ENCODE results near the gene NRARP. TPM values are rescaled to one million over a fixed set of nuclear protein-coding genes. Genes with fewer than 3 reads are reported as not detected.
A peak's percentile ranks its signal among the peaks of the same experiment; 100 is the strongest.

NRARP gene
- total RNA-seq, 2 experiments from 2014 or later: 6.9 to 8.9 TPM

- BruUV-seq (replicated peaks): no TSS peak
- Histone ChIP-seq H3K79me2 (ENCODE audit: insufficient read depth, low read depth, low read length) (peaks cover 9% of the 10 kb centered on the region), H3K4me1 (ENCODE audit: insufficient read depth, low read length, poor library complexity, severe bottlenecking) (peaks cover 42% of the 10 kb centered on the region), H3K9me3 (ENCODE audit: low read length) (no peaks in the 10 kb centered on the region), H3K4me2 (ENCODE audit: low read length) (peak within 1 kb of the TSS; percentile 94; the same call in 1 of the 2 replicates), H3K27ac (ENCODE audit: low read depth, low read length, poor library complexity, severe bottlenecking) (no peak within 1 kb of the TSS), H3K4me3 (ENCODE audit: low read depth, low read length, poor library complexity, severe bottlenecking) (no peak within 1 kb of the TSS), H3K9me2 (ENCODE audit: insufficient read depth, low read length) (no peaks in the 10 kb centered on the region), H2AFZ (ENCODE audit: low read length) (no peak within 1 kb of the TSS), H3K36me3 (ENCODE audit: insufficient read depth, low read length) (peaks cover 8% of the 10 kb centered on the region; the same call in 1 of the 2 replicates), H4K20me1 (ENCODE audit: insufficient read depth, low read length) (peaks cover 4% of the 10 kb centered on the region; the same call in 1 of the 2 replicates)
- POLR2A ChIA-PET: no interaction called here
- CTCF ChIA-PET (ENCODE audit: unreplicated experiment): no interaction called here
- intact Hi-C loops (cut with micrococcal nuclease; ENCODE audit: unreplicated experiment): no loop called here
- TF ChIP-seq EZH2phosphoT487 (IDR thresholded peaks at IDR 0.05; ENCODE audit: borderline replicate concordance, low read depth, low read length) (no peak), CTCF (conservative IDR thresholded peaks at IDR 0.05; ENCODE audit: low read length) (no peak)
- DNase-seq (ENCODE audit: low spot score): no peak
These were observed 50.9 kb downstream of the NRARP start, which contains the start of gene STPG3 for GRCh38 chr9:137251194-137251461. Gene STPG3, plus strand, starts transcription at chr9:137251286. Its CDS starts 1 bp downstream, at chr9:137251287.

GRCh38 chr9:137250329-137251193 is 51.5 kb downstream of the NRARP start:
- CTCF ChIA-PET (ENCODE audit: unreplicated experiment): no interaction called here
- BruUV-seq (replicated peaks): no TSS peak

More at GRCh38 chr9:137250329-137251193, 51.5 kb downstream of the NRARP start:
- H3K9me3 ChIP-seq (ENCODE audit: low read length): no peaks in the 10 kb centered on the region
- no peaks in the 10 kb centered on the region for H3K9me2 ChIP-seq (ENCODE audit: insufficient read depth, low read length)
- peaks cover 42% of the 10 kb centered on the region for H3K4me1 ChIP-seq (ENCODE audit: insufficient read depth, low read length, poor library complexity, severe bottlenecking)
- H2AFZ ChIP-seq (ENCODE audit: low read length): no peak overlapping the region
- H4K20me1 ChIP-seq (ENCODE audit: insufficient read depth, low read length): no peaks in the 10 kb centered on the region
- no peak for DNase-seq (ENCODE audit: low spot score)
- 0 out of 2 replicates have a peak, but pooled peaks cover 2% of the 10 kb centered on the region for H3K36me3 ChIP-seq (ENCODE audit: insufficient read depth, low read length)
- peaks cover 3% of the 10 kb centered on the region; the same call in 1 of the 2 replicates for H3K79me2 ChIP-seq (ENCODE audit: insufficient read depth, low read depth, low read length)
- TF ChIP-seq CTCF (conservative IDR thresholded peaks at IDR 0.05; ENCODE audit: low read length): no peak
- TF ChIP-seq EZH2phosphoT487 (IDR thresholded peaks at IDR 0.05; ENCODE audit: borderline replicate concordance, low read depth, low read length): no peak
- intact Hi-C loops (cut with micrococcal nuclease; ENCODE audit: unreplicated experiment): no loop called here
- H3K27ac ChIP-seq (ENCODE audit: low read depth, low read length, poor library complexity, severe bottlenecking): no peak overlapping the region
- POLR2A ChIA-PET: no interaction called here
- no peak overlapping the region for H3K4me2 ChIP-seq (ENCODE audit: low read length)
- H3K4me3 ChIP-seq (ENCODE audit: low read depth, low read length, poor library complexity, severe bottlenecking): no peak overlapping the region

Other genes starting within 250 kb of the NRARP start
- 0.16 TPM in 1 of 2 replicates, not detected in the other for gene ENTPD2, start 248.2 kb downstream of the NRARP start, total RNA-seq (2014; rRNA removed; shearing (Covaris generic))
- not detected in 2 replicates for gene ENTPD2, start 248.2 kb downstream of the NRARP start, total RNA-seq (2022)
- gene SAPCD2, start 231.7 kb downstream of the NRARP start, total RNA-seq (2014; rRNA removed; shearing (Covaris generic)): 65.9 and 74.0 TPM in 2 replicates
- gene SAPCD2, start 231.7 kb downstream of the NRARP start, total RNA-seq (2022): 51.4 and 57.2 TPM in 2 replicates
- 5.3 and 5.7 TPM in 2 replicates for gene UAP1L1, start 224.8 kb downstream of the NRARP start, total RNA-seq (2014; rRNA removed; shearing (Covaris generic))
- 12.3 and 16.7 TPM in 2 replicates for gene UAP1L1, start 224.8 kb downstream of the NRARP start, total RNA-seq (2022)
- 22.5 and 32.7 TPM in 2 replicates for gene MAN1B1, start 215.3 kb downstream of the NRARP start, total RNA-seq (2014; rRNA removed; shearing (Covaris generic))
- gene MAN1B1, start 215.3 kb downstream of the NRARP start, total RNA-seq (2022): 38.8 and 43.4 TPM in 2 replicates
- gene DPP7, start 187.5 kb downstream of the NRARP start, total RNA-seq (2014; rRNA removed; shearing (Covaris generic)): 173 and 182 TPM in 2 replicates
- gene DPP7, start 187.5 kb downstream of the NRARP start, total RNA-seq (2022): 154 TPM in 2 replicates
- gene GRIN1, start 163.1 kb downstream of the NRARP start, total RNA-seq (2014; rRNA removed; shearing (Covaris generic)): 0.06 TPM in 1 of 2 replicates, not detected in the other
- 0.15 and 0.55 TPM in 2 replicates for gene GRIN1, start 163.1 kb downstream of the NRARP start, total RNA-seq (2022)
- 0.21 TPM in 1 of 2 replicates, not detected in the other for gene LRRC26, start 132.2 kb downstream of the NRARP start, total RNA-seq (2014; rRNA removed; shearing (Covaris generic))
- not detected in 2 replicates for gene LRRC26, start 132.2 kb downstream of the NRARP start, total RNA-seq (2022)
- gene TMEM210, start 130.2 kb downstream of the NRARP start, total RNA-seq (2014; rRNA removed; shearing (Covaris generic)): not detected in 2 replicates
- not detected in 2 replicates for gene TMEM210, start 130.2 kb downstream of the NRARP start, total RNA-seq (2022)
- gene ANAPC2, start 113.7 kb downstream of the NRARP start, total RNA-seq (2014; rRNA removed; shearing (Covaris generic)): 34.8 and 38.6 TPM in 2 replicates
- 89.6 and 90.4 TPM in 2 replicates for gene ANAPC2, start 113.7 kb downstream of the NRARP start, total RNA-seq (2022)
- gene SSNA1, start 113.6 kb downstream of the NRARP start, total RNA-seq (2014; rRNA removed; shearing (Covaris generic)): 111 and 130 TPM in 2 replicates
- gene SSNA1, start 113.6 kb downstream of the NRARP start, total RNA-seq (2022): 71.0 and 75.1 TPM in 2 replicates
- 9.0 and 10.3 TPM in 2 replicates for gene TPRN, start 101.5 kb downstream of the NRARP start, total RNA-seq (2014; rRNA removed; shearing (Covaris generic))
- gene TPRN, start 101.5 kb downstream of the NRARP start, total RNA-seq (2022): 15.3 and 15.9 TPM in 2 replicates
- 55.1 and 58.2 TPM in 2 replicates for gene TMEM203, start 96.6 kb downstream of the NRARP start, total RNA-seq (2014; rRNA removed; shearing (Covaris generic))
- 39.0 and 42.9 TPM in 2 replicates for gene TMEM203, start 96.6 kb downstream of the NRARP start, total RNA-seq (2022)
- 30.4 and 35.9 TPM in 2 replicates for gene NDOR1, start 96.6 kb downstream of the NRARP start, total RNA-seq (2014; rRNA removed; shearing (Covaris generic))
- gene NDOR1, start 96.6 kb downstream of the NRARP start, total RNA-seq (2022): 61.3 and 61.9 TPM in 2 replicates
- 0.47 and 0.82 TPM in 2 replicates for gene RNF208, start 80.0 kb downstream of the NRARP start, total RNA-seq (2014; rRNA removed; shearing (Covaris generic))
- gene RNF208, start 80.0 kb downstream of the NRARP start, total RNA-seq (2022): 4.4 and 5.5 TPM in 2 replicates
- 1.1 and 1.7 TPM in 2 replicates for gene CYSRT1, start 77.1 kb downstream of the NRARP start, total RNA-seq (2014; rRNA removed; shearing (Covaris generic))
- gene CYSRT1, start 77.1 kb downstream of the NRARP start, total RNA-seq (2022): 2.9 and 3.7 TPM in 2 replicates
- 0.13 TPM in 1 of 2 replicates, not detected in the other for gene RNF224, start 74.8 kb downstream of the NRARP start, total RNA-seq (2014; rRNA removed; shearing (Covaris generic))
- 0.30 TPM in 1 of 2 replicates, not detected in the other for gene RNF224, start 74.8 kb downstream of the NRARP start, total RNA-seq (2022)
- 0.15 TPM in 1 of 2 replicates, not detected in the other for gene SLC34A3, start 71.4 kb downstream of the NRARP start, total RNA-seq (2014; rRNA removed; shearing (Covaris generic))
- not detected in 2 replicates for gene SLC34A3, start 71.4 kb downstream of the NRARP start, total RNA-seq (2022)
- 376 and 417 TPM in 2 replicates for gene TUBB4B, start 61.0 kb downstream of the NRARP start, total RNA-seq (2014; rRNA removed; shearing (Covaris generic))
- gene TUBB4B, start 61.0 kb downstream of the NRARP start, total RNA-seq (2022): 402 and 443 TPM in 2 replicates
- 0.73 TPM in 1 of 2 replicates, not detected in the other for gene STPG3, start 51.0 kb downstream of the NRARP start, total RNA-seq (2014; rRNA removed; shearing (Covaris generic))
- gene STPG3, start 51.0 kb downstream of the NRARP start, total RNA-seq (2022): 1.7 and 2.7 TPM in 2 replicates
- 59.5 and 62.6 TPM in 2 replicates for gene NELFB, start 46.9 kb downstream of the NRARP start, total RNA-seq (2014; rRNA removed; shearing (Covaris generic))
- gene NELFB, start 46.9 kb downstream of the NRARP start, total RNA-seq (2022): 74.8 and 76.1 TPM in 2 replicates
- 11.6 and 11.7 TPM in 2 replicates for gene TOR4A, start 24.5 kb downstream of the NRARP start, total RNA-seq (2014; rRNA removed; shearing (Covaris generic))
- gene TOR4A, start 24.5 kb downstream of the NRARP start, total RNA-seq (2022): 19.7 and 22.3 TPM in 2 replicates
- 14.2 and 27.0 TPM in 2 replicates for gene EXD3, start 120.9 kb upstream of the NRARP start, total RNA-seq (2014; rRNA removed; shearing (Covaris generic))
- gene EXD3, start 120.9 kb upstream of the NRARP start, total RNA-seq (2022): 20.8 and 27.0 TPM in 2 replicates
- gene NOXA1, start 121.1 kb upstream of the NRARP start, total RNA-seq (2014; rRNA removed; shearing (Covaris generic)): not detected in 2 replicates
- gene NOXA1, start 121.1 kb upstream of the NRARP start, total RNA-seq (2022): not detected in 2 replicates
- gene ENTPD8, start 139.1 kb upstream of the NRARP start, total RNA-seq (2014; rRNA removed; shearing (Covaris generic)): not detected in 2 replicates
- gene ENTPD8, start 139.1 kb upstream of the NRARP start, total RNA-seq (2022): not detected in 2 replicates
- 15.8 and 20.3 TPM in 2 replicates for gene NSMF, start 157.1 kb upstream of the NRARP start, total RNA-seq (2014; rRNA removed; shearing (Covaris generic))
- gene NSMF, start 157.1 kb upstream of the NRARP start, total RNA-seq (2022): 29.0 and 29.8 TPM in 2 replicates
- gene PNPLA7, start 248.1 kb upstream of the NRARP start, total RNA-seq (2014; rRNA removed; shearing (Covaris generic)): 0.80 and 1.5 TPM in 2 replicates
- 8.5 and 10.2 TPM in 2 replicates for gene PNPLA7, start 248.1 kb upstream of the NRARP start, total RNA-seq (2022)
- 26.4 and 38.3 TPM in 2 replicates for gene MRPL41, start 249.6 kb upstream of the NRARP start, total RNA-seq (2014; rRNA removed; shearing (Covaris generic))
- gene MRPL41, start 249.6 kb upstream of the NRARP start, total RNA-seq (2022): 29.3 and 34.8 TPM in 2 replicates